ENCODE results near the gene ST6GALNAC4. TPM values are rescaled to one million over a fixed set of nuclear protein-coding genes. Genes with fewer than 3 reads are reported as not detected.

Gene ST6GALNAC4
- total RNA-seq, 4 donors from 2014 or later = 20.3 to 44.8 (median 35.9) TPM

- Histone ChIP-seq H3K4me3 (peak overlapping the region in 1 of 4 donors; percentile 89), H3K36me3 (peaks cover 8 to 43% (median 39%) of the 10 kb centered on the region in 4 donors), H3K9me3 (no peaks in the 10 kb centered on the region), H3K27me3 (no peaks in the 10 kb centered on the region), H3K4me1 (peaks cover 45 to 65% (median 57%) of the 10 kb centered on the region in 4 donors), H3K27ac (replicated peaks in 1 of 4) (peak overlapping the region in 2 of 4 donors; percentile 79 to 86)
- 65% methylated on average over 4 of the region's 5 CpGs for WGBS
- intact Hi-C loops (cut with DNase I) = no loop called here
- no peak for DNase-seq (ENCODE audit: extremely low spot score)
- TF ChIP-seq POLR2A (IDR thresholded peaks at IDR 0.05; ENCODE audit: low read depth) (no peak), EP300 (IDR thresholded peaks at IDR 0.05) (no peak), POLR2AphosphoS5 (IDR thresholded peaks at IDR 0.05) (no peak)
- TF ChIP-seq, protein P1, sequence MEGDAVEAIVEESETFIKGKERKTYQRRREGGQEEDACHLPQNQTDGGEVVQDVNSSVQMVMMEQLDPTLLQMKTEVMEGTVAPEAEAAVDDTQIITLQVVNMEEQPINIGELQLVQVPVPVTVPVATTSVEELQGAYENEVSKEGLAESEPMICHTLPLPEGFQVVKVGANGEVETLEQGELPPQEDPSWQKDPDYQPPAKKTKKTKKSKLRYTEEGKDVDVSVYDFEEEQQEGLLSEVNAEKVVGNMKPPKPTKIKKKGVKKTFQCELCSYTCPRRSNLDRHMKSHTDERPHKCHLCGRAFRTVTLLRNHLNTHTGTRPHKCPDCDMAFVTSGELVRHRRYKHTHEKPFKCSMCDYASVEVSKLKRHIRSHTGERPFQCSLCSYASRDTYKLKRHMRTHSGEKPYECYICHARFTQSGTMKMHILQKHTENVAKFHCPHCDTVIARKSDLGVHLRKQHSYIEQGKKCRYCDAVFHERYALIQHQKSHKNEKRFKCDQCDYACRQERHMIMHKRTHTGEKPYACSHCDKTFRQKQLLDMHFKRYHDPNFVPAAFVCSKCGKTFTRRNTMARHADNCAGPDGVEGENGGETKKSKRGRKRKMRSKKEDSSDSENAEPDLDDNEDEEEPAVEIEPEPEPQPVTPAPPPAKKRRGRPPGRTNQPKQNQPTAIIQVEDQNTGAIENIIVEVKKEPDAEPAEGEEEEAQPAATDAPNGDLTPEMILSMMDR (IDR thresholded peaks at IDR 0.05) = no peak
Observed at GRCh38 chr9:127915325-127915752, 1.5 kb downstream of the ST6GALNAC4 start.

- no peaks in the 10 kb centered on the region for H3K27me3 ChIP-seq
- peaks cover 32 to 57% (median 43%) of the 10 kb centered on the region in 4 donors for H3K4me1 ChIP-seq
- no peak overlapping the region for H3K4me3 ChIP-seq
- WGBS = 96% methylated on average over 11 of the region's 11 CpGs
- no peak for DNase-seq (ENCODE audit: extremely low spot score)
- TF ChIP-seq POLR2AphosphoS5 (IDR thresholded peaks at IDR 0.05) (no peak), EP300 (IDR thresholded peaks at IDR 0.05) (no peak), POLR2A (IDR thresholded peaks at IDR 0.05; ENCODE audit: low read depth) (no peak)
- TF ChIP-seq, protein P1 (IDR thresholded peaks at IDR 0.05) = no peak
- H3K9me3 ChIP-seq = no peaks in the 10 kb centered on the region
- no peak overlapping the region for H3K27ac ChIP-seq (replicated peaks in 1 of 4)
- intact Hi-C loops (cut with DNase I) = no loop called here
- peaks cover 8 to 57% (median 52%) of the 10 kb centered on the region in 4 donors for H3K36me3 ChIP-seq
Observed at GRCh38 chr9:127913682-127914081, 3.2 kb downstream of the ST6GALNAC4 start.

DNA sequence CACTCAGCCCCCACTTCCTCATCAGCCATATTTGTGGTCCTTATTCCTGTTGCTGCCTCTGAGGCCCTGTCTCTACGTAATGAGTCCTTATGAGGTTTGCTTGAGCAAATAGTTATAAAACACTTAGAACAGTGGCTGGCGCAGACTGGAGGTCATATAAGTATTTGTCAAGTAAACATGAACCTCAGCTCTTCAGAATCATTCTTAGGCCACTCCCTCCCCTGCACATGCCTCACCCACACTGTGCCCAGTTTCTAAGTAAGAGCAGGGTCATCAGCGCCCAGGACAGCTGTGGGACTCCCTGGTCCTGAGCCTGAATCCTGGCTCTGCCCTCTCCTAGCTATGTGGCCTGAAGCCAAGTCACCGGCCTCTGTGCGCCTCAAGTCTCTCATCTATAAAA lies 4.0 kb downstream of the ST6GALNAC4 start:
- Histone ChIP-seq H3K4me1 (peaks cover 24 to 49% (median 35%) of the 10 kb centered on the region in 4 donors), H3K27ac (replicated peaks in 1 of 4) (no peak overlapping the region), H3K27me3 (no peaks in the 10 kb centered on the region), H3K9me3 (no peaks in the 10 kb centered on the region), H3K4me3 (no peak overlapping the region), H3K36me3 (peaks cover 8 to 65% (median 60%) of the 10 kb centered on the region in 4 donors)
- TF ChIP-seq EP300 (IDR thresholded peaks at IDR 0.05) = no peak
- no peak for TF ChIP-seq POLR2A (IDR thresholded peaks at IDR 0.05; ENCODE audit: low read depth)
- TF ChIP-seq POLR2AphosphoS5 (IDR thresholded peaks at IDR 0.05) = no peak
- TF ChIP-seq, protein P1 (IDR thresholded peaks at IDR 0.05) = no peak
- WGBS = 96% methylated on average over 5 of the region's 5 CpGs
- no peak for DNase-seq (ENCODE audit: extremely low spot score)
- intact Hi-C loops (cut with DNase I) = no loop called here

- 97% methylated on average over 27 of the region's 31 CpGs for WGBS
- Histone ChIP-seq H3K4me1 (peaks cover 18 to 43% (median 31%) of the 10 kb centered on the region in 4 donors), H3K27ac (replicated peaks in 1 of 4) (no peak overlapping the region), H3K9me3 (no peaks in the 10 kb centered on the region), H3K36me3 (peaks cover 8 to 69% (median 62%) of the 10 kb centered on the region in 4 donors), H3K4me3 (no peak overlapping the region), H3K27me3 (no peaks in the 10 kb centered on the region)
- intact Hi-C loops (cut with DNase I) = no loop called here
- TF ChIP-seq POLR2A (IDR thresholded peaks at IDR 0.05; ENCODE audit: low read depth) = no peak
- TF ChIP-seq, protein P1 (IDR thresholded peaks at IDR 0.05) = no peak
- no peak for TF ChIP-seq EP300 (IDR thresholded peaks at IDR 0.05)
- no peak for TF ChIP-seq POLR2AphosphoS5 (IDR thresholded peaks at IDR 0.05)
- no peak for DNase-seq (ENCODE audit: extremely low spot score)
Observed at GRCh38 chr9:127912296-127912695, 4.5 kb downstream of the ST6GALNAC4 start.

Data from esophagus muscularis mucosa (tissue), 4 donors.